CD4-positive, alpha-beta T cell treated with Interleukin-15 for 1 hour (primary cell): Measurements from ENCODE around the gene PI4KA.

Experiments
- DNase-seq: peaks from one replicate; pipeline ENCODE4 v3.0.0-alpha.2; 2020

Gene PI4KA

GRCh38 chr22:20814221-20814808 is 44.3 kb downstream of the PI4KA start:
- DNase-seq = no peak

- no peak for DNase-seq
Observed at GRCh38 chr22:20813056-20813455, 45.6 kb downstream of the PI4KA start.

GRCh38 chr22:20811971-20812660 is 46.5 kb downstream of the PI4KA start:
- DNase-seq = no peak

- no peak for DNase-seq
Observed at GRCh38 chr22:20811171-20811570, 47.4 kb downstream of the PI4KA start.

GRCh38 chr22:20810645-20811044 is 48.0 kb downstream of the PI4KA start:
- DNase-seq = peak; percentile 31

GRCh38 chr22:20809538-20810185 is 48.9 kb downstream of the PI4KA start:
- no peak for DNase-seq

GRCh38 chr22:20808844-20809243 is 49.8 kb downstream of the PI4KA start:
- DNase-seq = no peak

- DNase-seq = no peak
Observed at GRCh38 chr22:20807315-20807752, 51.3 kb downstream of the PI4KA start.

GRCh38 chr22:20805972-20806471 is 52.6 kb downstream of the PI4KA start:
- DNase-seq = no peak

- DNase-seq = no peak
Observed at GRCh38 chr22:20804650-20805049, 54.0 kb downstream of the PI4KA start.

GRCh38 chr22:20803696-20804324 is 54.8 kb downstream of the PI4KA start:
- no peak for DNase-seq

- no peak for DNase-seq
Observed at GRCh38 chr22:20802922-20803553, 55.6 kb downstream of the PI4KA start.

- no peak for DNase-seq
Observed at GRCh38 chr22:20802452-20802851, 56.2 kb downstream of the PI4KA start.

- no peak for DNase-seq
Observed at GRCh38 chr22:20799449-20799848, 59.2 kb downstream of the PI4KA start.

- no peak for DNase-seq
Observed at GRCh38 chr22:20798974-20799373, 59.6 kb downstream of the PI4KA start.

GRCh38 chr22:20798218-20798617 is 60.4 kb downstream of the PI4KA start:
- no peak for DNase-seq

GRCh38 chr22:20796731-20797130 is 61.9 kb downstream of the PI4KA start:
- no peak for DNase-seq

- DNase-seq = no peak
Observed at GRCh38 chr22:20794650-20795413, 63.8 kb downstream of the PI4KA start.

- DNase-seq = no peak
Observed at GRCh38 chr22:20793748-20794649, 64.6 kb downstream of the PI4KA start.

- no peak for DNase-seq
Observed at GRCh38 chr22:20792966-20793728, 65.5 kb downstream of the PI4KA start.
